Measurements from ENCODE around the gene LSS.

DNA sequence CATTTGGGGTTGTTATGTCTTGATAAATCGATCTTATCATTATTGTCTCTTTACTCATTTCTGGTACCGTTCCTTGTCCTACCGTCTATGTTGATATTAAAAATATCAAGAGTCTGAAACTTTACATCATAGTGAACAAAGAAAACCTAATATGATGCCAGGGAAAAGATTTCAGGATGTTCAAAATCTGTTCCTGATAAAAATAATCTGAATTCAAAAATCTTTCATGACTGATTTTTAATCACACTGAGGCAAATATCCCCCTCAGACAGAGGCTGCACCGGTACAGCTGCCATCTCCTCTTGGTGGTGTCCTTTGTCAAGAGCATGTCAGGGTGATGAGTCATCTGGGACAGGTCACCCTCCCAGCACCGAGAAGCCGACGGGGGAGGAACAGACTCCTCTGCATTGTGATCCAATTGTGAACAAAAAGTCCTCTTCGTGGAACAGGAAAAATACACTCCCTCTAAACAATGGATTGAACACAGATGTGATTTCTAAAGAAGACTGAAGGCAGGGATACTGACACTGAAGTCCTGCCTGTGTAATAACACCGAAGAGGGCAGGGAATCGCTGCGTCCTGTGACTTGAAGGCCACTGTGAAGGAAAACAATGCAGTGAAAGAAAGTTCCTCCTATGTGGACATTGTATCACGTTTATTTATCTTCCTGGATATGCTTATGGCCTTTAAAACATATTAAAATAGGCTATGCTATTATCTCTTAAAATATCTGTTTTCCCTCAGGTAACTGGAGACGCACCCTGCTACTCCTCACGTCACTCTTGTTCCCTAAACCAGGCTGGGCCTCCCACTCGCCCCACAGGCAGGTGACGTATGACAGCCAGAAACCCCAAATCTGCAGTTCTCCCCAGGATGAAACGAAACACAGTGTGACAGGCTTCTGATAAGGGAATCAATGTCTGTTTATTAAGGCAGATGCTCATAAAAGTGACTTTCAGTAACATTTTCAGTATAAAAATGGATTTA is 40.1 kb downstream of the LSS start:
- TF ChIP-seq, protein P1, sequence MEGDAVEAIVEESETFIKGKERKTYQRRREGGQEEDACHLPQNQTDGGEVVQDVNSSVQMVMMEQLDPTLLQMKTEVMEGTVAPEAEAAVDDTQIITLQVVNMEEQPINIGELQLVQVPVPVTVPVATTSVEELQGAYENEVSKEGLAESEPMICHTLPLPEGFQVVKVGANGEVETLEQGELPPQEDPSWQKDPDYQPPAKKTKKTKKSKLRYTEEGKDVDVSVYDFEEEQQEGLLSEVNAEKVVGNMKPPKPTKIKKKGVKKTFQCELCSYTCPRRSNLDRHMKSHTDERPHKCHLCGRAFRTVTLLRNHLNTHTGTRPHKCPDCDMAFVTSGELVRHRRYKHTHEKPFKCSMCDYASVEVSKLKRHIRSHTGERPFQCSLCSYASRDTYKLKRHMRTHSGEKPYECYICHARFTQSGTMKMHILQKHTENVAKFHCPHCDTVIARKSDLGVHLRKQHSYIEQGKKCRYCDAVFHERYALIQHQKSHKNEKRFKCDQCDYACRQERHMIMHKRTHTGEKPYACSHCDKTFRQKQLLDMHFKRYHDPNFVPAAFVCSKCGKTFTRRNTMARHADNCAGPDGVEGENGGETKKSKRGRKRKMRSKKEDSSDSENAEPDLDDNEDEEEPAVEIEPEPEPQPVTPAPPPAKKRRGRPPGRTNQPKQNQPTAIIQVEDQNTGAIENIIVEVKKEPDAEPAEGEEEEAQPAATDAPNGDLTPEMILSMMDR (conservative IDR thresholded peaks at IDR 0.05; ENCODE audit: low read length) = no peak
- no peak for TF ChIP-seq EZH2phosphoT487 (IDR thresholded peaks at IDR 0.05; ENCODE audit: borderline replicate concordance)
